ENCODE results near the gene OR8D1. TPM values are rescaled to one million over a fixed set of nuclear protein-coding genes. Genes with fewer than 3 reads are reported as not detected.
"Not testable (repeated sequence)": the region's sequence is repeated elsewhere in the genome, so short reads cannot be mapped to it uniquely, and the experiment has no call there.

Gene OR8D1
- total and polyA plus RNA-seq, 7 experiments from 2014 or later, result not detected

DNA sequence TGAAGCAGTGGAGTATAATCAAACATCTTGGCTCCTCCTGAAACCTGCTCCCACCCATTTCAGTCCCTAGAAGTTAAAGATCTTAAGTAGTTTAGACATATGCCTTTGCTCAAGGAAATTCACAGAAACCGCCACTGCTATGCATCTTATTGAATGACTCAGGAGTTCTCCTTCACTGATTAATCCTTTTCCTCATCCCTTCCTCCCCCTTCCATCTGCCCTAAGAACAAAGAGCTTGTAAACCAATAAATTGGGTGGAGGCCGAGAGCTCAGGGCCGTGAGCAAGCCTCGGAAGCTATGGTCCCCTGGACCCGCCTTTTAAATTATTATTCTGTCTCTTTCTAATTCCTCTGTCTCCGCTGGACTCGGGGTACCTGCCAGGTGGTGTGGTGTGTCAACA is 42.9 kb downstream of the OR8D1 start:
- intact Hi-C loops (cut with micrococcal nuclease); H3K4me1 ChIP-seq (ENCODE audit: control insufficient read depth in 2 of 2, insufficient read depth in 2 of 2, low read length in 2 of 2); H3K4me3 ChIP-seq (ENCODE audit: low read length); H3K27ac Mint-ChIP-seq; H3K4me1 Mint-ChIP-seq; H3K27me3 ChIP-seq (ENCODE audit: control insufficient read depth in 2 of 2, insufficient read depth in 2 of 2, low read length in 2 of 2); H3K27me3 Mint-ChIP-seq; H3K36me3 Mint-ChIP-seq; H3K4me3 Mint-ChIP-seq; H3K9me3 Mint-ChIP-seq; H3K9me3 ChIP-seq (ENCODE audit: control insufficient read depth in 2 of 3, low read length in 3 of 3); CTCF ChIA-PET; ATAC-seq; H3K36me3 ChIP-seq (ENCODE audit: control insufficient read depth in 2 of 3, insufficient read depth in 3 of 3, low read length in 3 of 3); POLR2A ChIA-PET; H3K27ac ChIP-seq (ENCODE audit: low read depth, low read length); DNase-seq: not testable (repeated sequence)

DNA sequence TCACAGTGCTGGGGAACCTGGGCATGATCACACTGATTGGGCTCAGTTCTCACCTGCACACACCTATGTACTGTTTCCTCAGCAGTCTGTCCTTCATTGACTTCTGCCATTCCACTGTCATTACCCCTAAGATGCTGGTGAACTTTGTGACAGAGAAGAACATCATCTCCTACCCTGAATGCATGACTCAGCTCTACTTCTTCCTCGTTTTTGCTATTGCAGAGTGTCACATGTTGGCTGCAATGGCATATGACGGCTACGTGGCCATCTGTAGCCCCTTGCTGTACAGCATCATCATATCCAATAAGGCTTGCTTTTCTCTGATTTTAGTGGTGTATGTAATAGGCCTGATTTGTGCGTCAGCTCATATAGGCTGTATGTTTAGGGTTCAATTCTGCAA is 48.7 kb downstream of the OR8D1 start:
- peak; percentile 32 for ATAC-seq
- H3K9me3 Mint-ChIP-seq; H3K4me1 ChIP-seq (ENCODE audit: control insufficient read depth in 2 of 2, insufficient read depth in 2 of 2, low read length in 2 of 2); POLR2A ChIA-PET; H3K36me3 ChIP-seq (ENCODE audit: control insufficient read depth in 2 of 3, insufficient read depth in 3 of 3, low read length in 3 of 3); H3K27ac ChIP-seq (ENCODE audit: low read depth, low read length); H3K4me1 Mint-ChIP-seq; H3K9me3 ChIP-seq (ENCODE audit: control insufficient read depth in 2 of 3, low read length in 3 of 3); H3K4me3 ChIP-seq (ENCODE audit: low read length); intact Hi-C loops (cut with micrococcal nuclease); H3K36me3 Mint-ChIP-seq; H3K27me3 ChIP-seq (ENCODE audit: control insufficient read depth in 2 of 2, insufficient read depth in 2 of 2, low read length in 2 of 2); DNase-seq; H3K27ac Mint-ChIP-seq; CTCF ChIA-PET; H3K27me3 Mint-ChIP-seq; H3K4me3 Mint-ChIP-seq: not testable (repeated sequence)

DNA sequence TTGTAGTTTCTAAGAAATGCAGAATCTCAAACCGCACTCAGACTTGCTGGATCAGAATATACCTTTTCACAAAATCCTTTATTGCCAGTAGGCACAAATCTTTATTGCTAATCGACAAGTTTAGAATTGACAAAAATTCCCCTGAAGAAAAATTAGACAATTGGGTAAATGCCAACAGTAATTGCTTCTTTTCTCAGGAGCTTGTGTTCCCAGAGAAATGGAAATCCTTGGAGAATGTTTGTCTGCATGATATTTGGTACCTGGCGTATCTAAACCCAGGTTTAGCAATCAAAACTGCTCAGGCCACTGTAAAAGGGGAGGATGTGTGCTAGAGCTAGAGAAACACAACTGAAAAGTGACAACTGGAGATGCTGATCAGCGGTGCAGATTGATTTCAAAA is 57.7 kb downstream of the OR8D1 start, which contains the start of gene OR8G5:
Gene OR8G5, plus strand, starts transcription at position 301 of the 400 bp plus-strand sequence. CDS start 8,556 bp downstream, outside the sequence.
- Mint-ChIP-seq H3K4me1 (no peaks in the 10 kb centered on the region), H3K27ac (no peak within 1 kb of the TSS), H3K36me3 (no peaks in the 10 kb centered on the region), H3K9me3 (no peaks in the 10 kb centered on the region), H3K4me3 (no peak within 1 kb of the TSS), H3K27me3 (peaks cover 2 to 27% (median 24%) of the 10 kb centered on the region in 5 donors)
- ATAC-seq, result no peak
- Histone ChIP-seq H3K4me3 (ENCODE audit: low read length) (no peak within 1 kb of the TSS), H3K9me3 (ENCODE audit: control insufficient read depth in 2 of 3, low read length in 3 of 3) (no peaks in the 10 kb centered on the region), H3K36me3 (ENCODE audit: control insufficient read depth in 2 of 3, insufficient read depth in 3 of 3, low read length in 3 of 3) (no peaks in the 10 kb centered on the region), H3K27ac (ENCODE audit: low read depth, low read length) (no peak within 1 kb of the TSS), H3K4me1 (ENCODE audit: control insufficient read depth in 2 of 2, insufficient read depth in 2 of 2, low read length in 2 of 2) (no peaks in the 10 kb centered on the region), H3K27me3 (ENCODE audit: control insufficient read depth in 2 of 2, insufficient read depth in 2 of 2, low read length in 2 of 2) (no peaks in the 10 kb centered on the region)
- intact Hi-C loops (cut with micrococcal nuclease), result no loop called here
- POLR2A ChIA-PET, result no interaction called here
- CTCF ChIA-PET, result no interaction called here
- DNase-seq, result no peak

Other genes starting within 250 kb of the OR8D1 start
- 10 to 100 TPM in 1 of 5 experiments, 1 to 10 TPM in 4; 5.2 to 10.2 (median 8.3) TPM for gene VWA5A, start 198.5 kb downstream of the OR8D1 start, total RNA-seq
- gene VWA5A, start 198.5 kb downstream of the OR8D1 start, polyA plus RNA-seq, result 10 to 100 TPM; 10.8 to 11.7 TPM
- not detected for gene OR10D3, start 130.6 kb downstream of the OR8D1 start, total RNA-seq
- not detected for gene OR10D3, start 130.6 kb downstream of the OR8D1 start, polyA plus RNA-seq
- not detected for gene OR8G1, start 72.9 kb downstream of the OR8D1 start, total RNA-seq
- gene OR8G1, start 72.9 kb downstream of the OR8D1 start, polyA plus RNA-seq, result not detected
- not detected for gene OR8G5, start 57.6 kb downstream of the OR8D1 start, total RNA-seq
- gene OR8G5, start 57.6 kb downstream of the OR8D1 start, polyA plus RNA-seq, result not detected
- not detected for gene OR8D2, start 6.2 kb upstream of the OR8D1 start, total RNA-seq
- not detected for gene OR8D2, start 6.2 kb upstream of the OR8D1 start, polyA plus RNA-seq
- not detected for gene OR8B2, start 70.5 kb upstream of the OR8D1 start, total RNA-seq
- not detected for gene OR8B2, start 70.5 kb upstream of the OR8D1 start, polyA plus RNA-seq
- not detected for gene OR8B3, start 85.1 kb upstream of the OR8D1 start, total RNA-seq
- gene OR8B3, start 85.1 kb upstream of the OR8D1 start, polyA plus RNA-seq, result not detected
- gene OR8B4, start 110.9 kb upstream of the OR8D1 start, total RNA-seq, result not detected
- not detected for gene OR8B4, start 110.9 kb upstream of the OR8D1 start, polyA plus RNA-seq
- gene OR8B8, start 131.7 kb upstream of the OR8D1 start, total RNA-seq, result not detected
- not detected for gene OR8B8, start 131.7 kb upstream of the OR8D1 start, polyA plus RNA-seq
- gene OR8B12, start 229.7 kb upstream of the OR8D1 start, total RNA-seq, result not detected
- not detected for gene OR8B12, start 229.7 kb upstream of the OR8D1 start, polyA plus RNA-seq

All from naive thymus-derived CD4-positive, alpha-beta T cell (primary cell).